Muscle of leg (tissue), 11 donors: ENCODE data around the gene ADAMTS3. TPM values are rescaled to one million over a fixed set of nuclear protein-coding genes. Genes with fewer than 3 reads are reported as not detected.

Experiments used
- DNase-seq: peaks from one replicate; pipeline ENCODE4 v3.0.0; 2013
- H3K27ac ChIP-seq: one replicate; pipeline ENCODE4 v1.5.1; 2013; ENCODE audit warnings: mild to moderate bottlenecking, low read length, control low read depth
- H3K27me3 ChIP-seq: one replicate; pipeline ENCODE4 v1.6.1; 2013; ENCODE audit warnings: low read length; ENCODE audit not compliant: control insufficient read depth, insufficient read depth
- H3K36me3 ChIP-seq: one replicate; pipeline ENCODE4 v1.6.1; 2013; ENCODE audit warnings: low read length; ENCODE audit not compliant: control insufficient read depth, insufficient read depth
- H3K4me1 ChIP-seq: one replicate; pipeline ENCODE4 v1.6.1; 2013; ENCODE audit warnings: low read length; ENCODE audit not compliant: control insufficient read depth, insufficient read depth
- H3K4me3 ChIP-seq: one replicate; pipeline ENCODE4 v1.5.1; 2013; ENCODE audit warnings: low read length, control low read depth
- H3K9me3 ChIP-seq: replicated peaks from 2 replicates; pipeline ENCODE4 v1.6.1; 2013; ENCODE audit warnings: low read depth, low read length; ENCODE audit not compliant: control insufficient read depth
- WGBS: methylation state at CpG from one replicate; pipeline ENCODE4 v1.1.5; 2013; ENCODE audit warnings: missing lambda C conversion rate; ENCODE audit not compliant: insufficient coverage; 5-methylcytosine and 5-hydroxymethylcytosine counted together
- polyA plus RNA-seq, 8 donors: library from polyadenylated mRNA; unstranded; fragments of 120-200 nt; gene quantifications; one replicate each; pipeline versions ENCODE4 v1.2.1 to v1.2.3, GENCODE V29; 2013; ENCODE audit warnings: inconsistent platforms in 1 of 8, low replicate concordance in 1 of 8; ENCODE audit not compliant: insufficient read length in 8 of 8, insufficient read depth in 1 of 8
- total RNA-seq: library from RNA; stranded (reverse); fragments of 120-200 nt; gene quantifications from one replicate; pipeline ENCODE4 v1.2.4, GENCODE V29; 2013

ADAMTS3 gene
- total and polyA plus RNA-seq, 9 donors: 1.6 to 6.9 (median 3.7) TPM

DNA sequence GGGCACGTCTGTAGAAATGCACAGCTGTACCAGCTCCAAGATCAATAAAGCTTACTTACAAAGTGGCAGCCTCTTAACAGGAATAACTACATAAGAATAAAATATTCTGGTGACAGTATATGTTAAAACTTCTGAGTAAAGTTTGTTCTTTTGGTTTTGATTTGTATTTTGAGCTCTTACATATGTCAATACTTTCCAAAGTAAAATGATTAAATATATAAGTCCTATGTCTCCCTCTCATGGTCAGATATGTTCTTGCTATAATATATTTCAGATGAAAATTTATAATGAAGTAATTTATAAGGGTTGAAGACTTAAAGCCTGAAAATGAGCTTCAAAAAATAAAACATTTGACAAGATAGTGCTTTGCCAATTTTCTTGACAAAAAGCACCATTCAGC is 282.8 kb downstream of the ADAMTS3 start:
- no peaks in the 10 kb centered on the region for H3K36me3 ChIP-seq
- WGBS: no CpG with 5 or more reads among the region's 1 CpG
- no peaks in the 10 kb centered on the region for H3K27me3 ChIP-seq
- peak; percentile 25 for DNase-seq
- no peaks in the 10 kb centered on the region for H3K4me1 ChIP-seq
- H3K9me3 ChIP-seq: no peaks in the 10 kb centered on the region
- H3K27ac ChIP-seq: no peak overlapping the region
- H3K4me3 ChIP-seq: no peak overlapping the region

DNA sequence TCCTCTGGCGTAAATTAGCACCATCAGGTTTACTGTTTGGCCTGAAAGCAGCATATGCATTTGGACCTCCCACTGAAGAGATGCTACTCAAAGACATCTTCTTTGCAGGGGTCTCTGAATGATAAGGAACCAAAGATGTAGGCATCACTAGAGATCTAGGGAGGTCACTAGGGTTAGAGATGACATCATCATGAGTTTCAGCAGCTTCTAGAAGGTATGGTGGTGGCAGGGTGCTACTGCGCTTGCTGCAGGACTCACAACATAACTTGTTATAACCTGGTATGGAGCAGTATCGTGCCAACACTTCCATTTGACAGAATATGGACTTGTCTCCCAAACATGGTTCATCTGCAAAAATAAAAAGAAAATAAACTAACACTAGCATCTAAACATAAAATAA is 285.7 kb downstream of the ADAMTS3 start:
- Histone ChIP-seq H3K27ac (no peak overlapping the region), H3K36me3 (no peaks in the 10 kb centered on the region), H3K4me3 (no peak overlapping the region), H3K9me3 (no peaks in the 10 kb centered on the region), H3K4me1 (no peaks in the 10 kb centered on the region), H3K27me3 (no peaks in the 10 kb centered on the region)
- no peak for DNase-seq
- WGBS: 100% methylated on average over 1 of the region's 3 CpGs

DNA sequence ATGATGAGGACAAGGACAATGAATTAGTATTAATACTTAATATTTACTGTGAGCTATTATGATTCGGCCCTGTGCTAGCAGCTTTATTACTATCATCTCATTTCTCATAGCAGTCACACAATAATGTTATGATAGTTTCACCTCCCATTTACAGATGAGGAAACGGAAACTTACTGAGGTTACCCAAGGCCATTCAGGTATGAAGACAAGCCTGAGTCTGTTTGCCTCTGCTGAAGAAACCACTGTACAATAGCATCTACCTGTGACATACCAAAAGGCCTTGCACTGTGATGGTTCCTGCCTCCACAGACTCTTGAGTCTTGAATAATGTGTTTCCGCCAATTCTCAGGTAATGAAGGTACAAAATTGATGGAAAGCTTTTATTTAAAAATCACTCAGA is 288.8 kb downstream of the ADAMTS3 start:
- no CpG with 5 or more reads among the region's 3 CpGs for WGBS
- Histone ChIP-seq H3K4me3 (no peak overlapping the region), H3K4me1 (no peaks in the 10 kb centered on the region), H3K27me3 (no peaks in the 10 kb centered on the region), H3K36me3 (no peaks in the 10 kb centered on the region), H3K9me3 (no peaks in the 10 kb centered on the region), H3K27ac (no peak overlapping the region)
- no peak for DNase-seq

DNA sequence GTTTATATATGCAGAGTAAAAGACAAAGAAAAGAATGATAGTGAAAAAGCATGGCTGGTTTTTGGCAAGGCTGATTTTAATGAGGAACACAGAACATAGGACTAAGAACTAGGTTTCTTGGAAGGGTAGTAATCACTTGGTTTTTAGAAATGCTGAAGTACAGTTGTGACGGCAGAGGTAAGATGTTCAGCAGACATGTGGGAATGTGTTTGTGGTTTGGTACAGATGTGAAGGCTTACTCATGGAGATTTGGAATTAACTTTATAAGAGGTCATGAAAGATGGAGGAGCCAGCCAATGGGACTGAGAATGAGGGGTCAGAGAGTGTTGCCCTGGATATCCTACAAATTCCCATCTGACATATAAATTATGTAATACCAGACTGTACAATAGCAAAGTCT is 293.6 kb downstream of the ADAMTS3 start:
- H3K9me3 ChIP-seq: peaks cover 4% of the 10 kb centered on the region
- H3K36me3 ChIP-seq: no peaks in the 10 kb centered on the region
- no peaks in the 10 kb centered on the region for H3K27me3 ChIP-seq
- no peaks in the 10 kb centered on the region for H3K4me1 ChIP-seq
- DNase-seq: peak; percentile 65
- 22% methylated on average over 1 of the region's 1 CpG for WGBS
- no peak overlapping the region for H3K27ac ChIP-seq
- no peak overlapping the region for H3K4me3 ChIP-seq

DNA sequence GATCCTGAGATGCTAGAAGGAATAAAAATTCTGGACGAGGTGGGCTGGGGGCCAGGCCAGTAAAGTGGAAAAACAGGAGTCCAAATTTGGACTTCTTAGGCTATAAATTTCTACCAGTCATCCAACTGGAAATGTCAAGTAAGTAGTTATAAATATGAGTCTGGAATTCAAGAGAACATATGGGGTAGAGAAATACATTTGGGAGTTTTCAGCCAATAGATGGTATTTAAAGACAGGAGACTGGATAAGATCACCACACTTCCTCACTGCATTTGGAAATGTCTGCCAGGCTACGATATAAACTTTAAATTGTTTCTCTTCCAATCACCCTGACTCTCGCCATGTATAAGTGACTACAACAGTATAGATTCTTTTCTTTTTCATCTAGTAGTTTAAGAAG is 294.8 kb downstream of the ADAMTS3 start:
- Histone ChIP-seq H3K4me1 (no peaks in the 10 kb centered on the region), H3K27me3 (no peaks in the 10 kb centered on the region), H3K36me3 (no peaks in the 10 kb centered on the region), H3K27ac (no peak overlapping the region), H3K9me3 (peaks cover 4% of the 10 kb centered on the region), H3K4me3 (no peak overlapping the region)
- DNase-seq: no peak
- no CpG with 5 or more reads among the region's 3 CpGs for WGBS

DNA sequence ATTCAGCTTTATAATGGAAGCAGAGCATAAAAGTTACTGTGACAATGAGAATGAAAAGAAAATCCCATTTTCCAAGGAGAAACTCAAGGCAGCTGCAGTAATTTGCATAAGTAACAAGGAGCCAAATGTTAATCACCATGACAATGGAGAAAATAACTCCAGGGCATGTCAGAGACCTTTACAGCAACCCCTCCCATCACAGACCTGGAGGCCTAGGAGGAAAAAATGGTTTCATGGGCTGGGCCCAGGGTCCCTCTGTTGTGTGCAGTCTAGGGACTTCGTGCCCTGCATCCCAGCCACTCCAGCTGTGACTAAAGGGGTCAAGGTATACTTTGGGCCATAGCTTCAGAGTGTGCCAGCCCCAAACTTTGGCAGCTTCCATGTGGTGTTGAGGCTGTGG is 313.8 kb downstream of the ADAMTS3 start:
- no peak for DNase-seq
- H3K4me3 ChIP-seq: no peak overlapping the region
- H3K27me3 ChIP-seq: no peaks in the 10 kb centered on the region
- 70% methylated on average over 1 of the region's 1 CpG for WGBS
- no peaks in the 10 kb centered on the region for H3K4me1 ChIP-seq
- no peaks in the 10 kb centered on the region for H3K9me3 ChIP-seq
- no peaks in the 10 kb centered on the region for H3K36me3 ChIP-seq
- no peak overlapping the region for H3K27ac ChIP-seq

DNA sequence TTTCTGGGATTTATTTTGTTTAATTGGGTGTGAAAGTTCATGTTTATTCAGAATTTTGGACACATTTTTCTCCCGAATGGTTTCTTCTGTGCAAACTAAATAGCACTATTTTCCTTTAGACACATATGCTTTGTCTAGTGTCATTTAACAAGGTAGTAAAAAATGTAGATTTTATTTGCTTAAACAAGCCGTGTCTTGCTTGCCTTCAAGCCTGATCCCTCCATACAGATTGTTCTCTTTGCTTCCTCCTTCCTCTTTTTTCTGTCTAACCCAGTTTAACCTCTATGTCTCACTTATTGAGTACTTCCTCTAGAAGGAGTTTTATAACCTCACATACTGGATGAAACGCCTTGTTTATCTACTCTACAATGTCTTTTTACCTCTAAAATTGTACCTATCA is 325.4 kb downstream of the ADAMTS3 start:
- no CpG with 5 or more reads among the region's 3 CpGs for WGBS
- no peaks in the 10 kb centered on the region for H3K9me3 ChIP-seq
- DNase-seq: no peak

DNA sequence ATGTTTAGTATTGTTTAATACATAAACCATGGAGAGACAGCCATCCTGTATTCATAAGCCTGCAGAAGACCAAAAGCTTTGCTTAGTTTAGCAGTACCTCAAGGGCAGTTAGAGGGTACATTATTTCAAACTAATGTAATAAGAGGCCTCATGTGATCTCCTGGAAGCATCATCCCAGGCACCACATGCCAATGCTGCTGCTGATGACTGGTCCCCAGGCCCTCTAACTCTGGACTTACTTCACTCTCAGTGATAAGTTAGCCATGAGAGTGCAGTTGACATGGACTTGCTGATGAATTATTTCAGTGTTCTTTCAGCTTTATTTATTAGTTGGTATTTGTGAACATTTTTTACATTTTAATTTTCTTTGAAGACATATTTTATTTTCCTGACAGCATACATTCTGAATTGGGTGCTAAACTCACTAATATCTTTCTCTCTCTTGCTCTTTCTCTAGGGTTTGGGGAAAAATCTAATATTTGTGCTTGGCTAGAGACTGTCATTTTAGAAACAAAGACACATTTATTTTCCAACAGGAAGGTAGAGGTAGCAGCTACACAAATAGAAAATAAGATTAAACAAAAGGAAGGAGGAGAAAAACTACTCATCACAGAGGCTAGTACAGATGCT is 329.4 kb downstream of the ADAMTS3 start:
- no peak overlapping the region for H3K27ac ChIP-seq

More for the DNA sequence above, 325.4 kb downstream of the ADAMTS3 start:
- Histone ChIP-seq H3K4me1 (no peaks in the 10 kb centered on the region), H3K27ac (no peak overlapping the region), H3K4me3 (no peak overlapping the region), H3K36me3 (no peaks in the 10 kb centered on the region), H3K27me3 (no peaks in the 10 kb centered on the region)

More for the DNA sequence above, 329.4 kb downstream of the ADAMTS3 start:
- H3K27me3 ChIP-seq: no peaks in the 10 kb centered on the region
- H3K9me3 ChIP-seq: no peaks in the 10 kb centered on the region
- no peak for DNase-seq
- no peaks in the 10 kb centered on the region for H3K4me1 ChIP-seq
- no peaks in the 10 kb centered on the region for H3K36me3 ChIP-seq
- H3K4me3 ChIP-seq: no peak overlapping the region
